Stimulated activated CD4-positive, alpha-beta T cell treated with anti-CD3 and anti-CD28 coated beads, Interleukin-1b, Interleukin-23, amount 100 ng/mL, for 24 hours (primary cell): Measurements from ENCODE around the gene FAM161B.
"Not testable (repeated sequence)": the region's sequence is repeated elsewhere in the genome, so short reads cannot be mapped to it uniquely, and the experiment has no call there.

ENCODE experiments used
- DNase-seq, 4 experiments: peaks; one replicate each; pipeline ENCODE4 v3.0.0-alpha.2; 2020; ENCODE audit warnings: low read depth in 4 of 4, low spot score in 1 of 4

The FAM161B gene

GRCh38 chr14:73949752-73950734 is at the start of gene FAM161B, which contains the start of gene COQ6:
FAM161B (minus strand) TSS chr14:73950094; CDS start chr14:73950026, 68 bp downstream.
COQ6 (plus strand) TSS chr14:73950302; CDS start chr14:73950333, 31 bp downstream.
- DNase-seq, result peak; percentile 67 to 90 (median 81)

- DNase-seq, result no peak
Measured at GRCh38 chr14:73998726-73999125, 48.8 kb upstream of the FAM161B start.

- no peak for DNase-seq
Measured at GRCh38 chr14:73997944-73998447, 48.1 kb upstream of the FAM161B start.

- DNase-seq, result no peak
Measured at GRCh38 chr14:73997108-73997943, 47.4 kb upstream of the FAM161B start.

GRCh38 chr14:73996731-73997107 is 46.8 kb upstream of the FAM161B start:
- no peak for DNase-seq

- no peak for DNase-seq
Measured at GRCh38 chr14:73995977-73996378, 46.1 kb upstream of the FAM161B start.

GRCh38 chr14:73994926-73995325 is 45.0 kb upstream of the FAM161B start:
- not testable (repeated sequence) for DNase-seq

- no peak for DNase-seq
Measured at GRCh38 chr14:73991092-73991491, 41.2 kb upstream of the FAM161B start.

- not testable (repeated sequence) for DNase-seq
Measured at GRCh38 chr14:73988656-73989055, 38.8 kb upstream of the FAM161B start.

GRCh38 chr14:73988065-73988464 is 38.2 kb upstream of the FAM161B start:
- DNase-seq, result no peak

GRCh38 chr14:73977896-73978295 is 28.0 kb upstream of the FAM161B start:
- no peak for DNase-seq

GRCh38 chr14:73976125-73976524 is 26.2 kb upstream of the FAM161B start:
- DNase-seq, result no peak

- DNase-seq, result no peak
Measured at GRCh38 chr14:73973497-73973896, 23.6 kb upstream of the FAM161B start.

- DNase-seq, result no peak
Measured at GRCh38 chr14:73968885-73969284, 19.0 kb upstream of the FAM161B start.

- DNase-seq, result no peak
Measured at GRCh38 chr14:73965216-73965615, 15.3 kb upstream of the FAM161B start.

- no peak for DNase-seq
Measured at GRCh38 chr14:73961192-73961591, 11.3 kb upstream of the FAM161B start.

GRCh38 chr14:73958591-73958990 is 8.7 kb upstream of the FAM161B start:
- no peak for DNase-seq

GRCh38 chr14:73955674-73956073 is 5.8 kb upstream of the FAM161B start:
- DNase-seq, result no peak

- DNase-seq, result no peak
Measured at GRCh38 chr14:73953731-73954130, 3.8 kb upstream of the FAM161B start.

- DNase-seq, result no peak
Measured at GRCh38 chr14:73945159-73945670, 4.7 kb downstream of the FAM161B start.

- DNase-seq, result no peak
Measured at GRCh38 chr14:73944432-73945158, 5.3 kb downstream of the FAM161B start.
